NT2/D1 (cell line): ENCODE data around the gene ATP5F1C.

ENCODE experiments used
- SUZ12 ChIP-seq: IDR thresholded peaks from 2 replicates; pipeline ENCODE4 v1.6.1; 2011; ENCODE audit not compliant: insufficient read length, insufficient read depth; ENCODE audit errors: extremely low read depth
- YY1 ChIP-seq: IDR thresholded peaks from 2 replicates; pipeline ENCODE4 v1.6.1; 2011; ENCODE audit not compliant: insufficient read length, insufficient read depth
- ZNF274 ChIP-seq: IDR thresholded peaks from 2 replicates; pipeline ENCODE4 v1.6.1; 2011; ENCODE audit warnings: mild to moderate bottlenecking, low read depth, low read length

DNA sequence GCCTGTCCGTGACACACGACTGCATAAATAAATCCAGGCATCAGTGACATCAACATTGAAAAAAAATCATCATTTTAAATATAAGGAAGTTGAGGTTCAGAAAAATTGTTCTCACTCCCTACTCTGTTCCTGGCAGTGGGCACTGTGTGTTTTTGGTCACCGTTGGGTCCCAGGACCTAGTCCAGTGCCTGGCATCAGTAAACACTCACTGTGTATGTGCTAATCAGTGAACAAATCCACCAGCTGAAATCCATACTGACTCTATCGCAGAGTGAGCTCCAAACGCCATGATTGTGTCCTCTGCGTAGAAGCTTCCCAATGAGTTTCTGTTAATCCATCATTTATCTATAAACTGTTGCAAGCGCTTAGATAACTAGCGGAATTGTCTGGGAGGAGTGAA is 43.7 kb upstream of the ATP5F1C start:
- no peak for TF ChIP-seq YY1
- no peak for TF ChIP-seq SUZ12
- TF ChIP-seq ZNF274, result no peak
